ENCODE measurements around the gene PPP1R3A.
"Not testable (repeated sequence)": the region's sequence is repeated elsewhere in the genome, so short reads cannot be mapped to it uniquely, and the experiment has no call there.

The PPP1R3A gene, protein sequence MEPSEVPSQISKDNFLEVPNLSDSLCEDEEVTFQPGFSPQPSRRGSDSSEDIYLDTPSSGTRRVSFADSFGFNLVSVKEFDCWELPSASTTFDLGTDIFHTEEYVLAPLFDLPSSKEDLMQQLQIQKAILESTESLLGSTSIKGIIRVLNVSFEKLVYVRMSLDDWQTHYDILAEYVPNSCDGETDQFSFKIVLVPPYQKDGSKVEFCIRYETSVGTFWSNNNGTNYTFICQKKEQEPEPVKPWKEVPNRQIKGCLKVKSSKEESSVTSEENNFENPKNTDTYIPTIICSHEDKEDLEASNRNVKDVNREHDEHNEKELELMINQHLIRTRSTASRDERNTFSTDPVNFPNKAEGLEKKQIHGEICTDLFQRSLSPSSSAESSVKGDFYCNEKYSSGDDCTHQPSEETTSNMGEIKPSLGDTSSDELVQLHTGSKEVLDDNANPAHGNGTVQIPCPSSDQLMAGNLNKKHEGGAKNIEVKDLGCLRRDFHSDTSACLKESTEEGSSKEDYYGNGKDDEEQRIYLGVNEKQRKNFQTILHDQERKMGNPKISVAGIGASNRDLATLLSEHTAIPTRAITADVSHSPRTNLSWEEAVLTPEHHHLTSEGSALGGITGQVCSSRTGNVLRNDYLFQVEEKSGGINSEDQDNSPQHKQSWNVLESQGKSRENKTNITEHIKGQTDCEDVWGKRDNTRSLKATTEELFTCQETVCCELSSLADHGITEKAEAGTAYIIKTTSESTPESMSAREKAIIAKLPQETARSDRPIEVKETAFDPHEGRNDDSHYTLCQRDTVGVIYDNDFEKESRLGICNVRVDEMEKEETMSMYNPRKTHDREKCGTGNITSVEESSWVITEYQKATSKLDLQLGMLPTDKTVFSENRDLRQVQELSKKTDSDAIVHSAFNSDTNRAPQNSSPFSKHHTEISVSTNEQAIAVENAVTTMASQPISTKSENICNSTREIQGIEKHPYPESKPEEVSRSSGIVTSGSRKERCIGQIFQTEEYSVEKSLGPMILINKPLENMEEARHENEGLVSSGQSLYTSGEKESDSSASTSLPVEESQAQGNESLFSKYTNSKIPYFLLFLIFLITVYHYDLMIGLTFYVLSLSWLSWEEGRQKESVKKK

GRCh38 chr7:113918946-113919345, at the start of gene PPP1R3A:
TSS of gene PPP1R3A (minus strand) at chr7:113919009. CDS start at chr7:113918996, 13 bp downstream.
- DNase-seq = no peak

DNA sequence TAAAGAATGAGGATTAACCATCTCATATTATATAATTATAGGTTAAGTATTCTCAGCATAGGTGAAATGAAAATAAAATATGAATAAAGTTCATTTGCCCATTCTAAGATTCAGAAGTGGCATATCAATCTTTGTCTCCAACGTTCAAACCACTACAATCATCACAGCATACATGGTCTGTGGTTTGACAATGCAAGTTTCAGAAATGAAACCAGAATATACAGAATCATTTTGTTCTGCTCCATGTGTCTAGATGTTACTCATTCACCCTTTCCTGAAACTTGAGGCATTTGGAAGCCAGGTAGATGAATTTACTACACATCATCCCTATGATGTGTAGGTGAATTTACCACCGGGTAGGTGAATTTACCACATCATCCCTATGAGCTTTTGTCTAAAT, 44.5 kb upstream of the PPP1R3A start:
- no peak for DNase-seq

DNA sequence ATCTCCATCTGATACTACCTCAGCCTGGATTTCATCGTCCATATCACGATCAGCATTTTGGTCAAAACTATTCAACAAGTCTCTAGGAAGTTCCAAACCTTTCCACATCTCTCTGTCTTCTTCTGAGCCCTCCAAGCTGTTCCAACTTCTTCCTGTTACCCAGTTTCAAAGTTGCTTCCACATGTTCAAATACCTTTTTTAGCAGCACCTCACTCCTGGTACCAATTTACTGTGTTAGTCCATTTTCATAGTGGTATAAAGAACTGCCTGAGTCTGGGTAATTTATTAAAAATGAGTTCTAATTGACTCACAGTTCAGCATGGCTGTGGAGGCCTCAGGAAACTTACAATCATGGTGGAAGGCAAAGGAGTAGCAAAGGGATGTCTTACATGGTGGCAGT, 41.1 kb upstream of the PPP1R3A start:
- no peak for DNase-seq

DNA sequence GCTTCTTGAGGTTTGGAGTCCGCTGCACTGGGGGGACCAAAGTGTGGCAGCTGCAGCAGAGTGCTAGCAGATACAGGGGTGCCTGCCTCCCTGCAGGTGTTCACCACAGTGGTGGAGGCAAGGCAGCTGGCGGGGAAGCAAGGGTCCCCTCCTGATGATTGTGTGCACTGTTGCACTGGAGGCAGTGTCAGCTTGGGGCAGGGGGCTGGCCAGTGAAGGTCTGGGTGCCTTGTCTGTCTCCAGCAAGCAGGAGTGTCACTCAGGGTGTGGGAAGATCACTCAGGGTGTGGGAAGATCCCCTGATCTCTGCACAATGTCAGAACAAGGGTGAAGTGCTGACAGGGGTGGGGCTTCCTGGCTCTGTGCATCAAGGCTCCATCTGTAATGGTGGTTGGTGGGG, 36.3 kb upstream of the PPP1R3A start:
- DNase-seq = no peak

- DNase-seq = no peak
Observed at GRCh38 chr7:113953553-113953952, 34.7 kb upstream of the PPP1R3A start.

DNA sequence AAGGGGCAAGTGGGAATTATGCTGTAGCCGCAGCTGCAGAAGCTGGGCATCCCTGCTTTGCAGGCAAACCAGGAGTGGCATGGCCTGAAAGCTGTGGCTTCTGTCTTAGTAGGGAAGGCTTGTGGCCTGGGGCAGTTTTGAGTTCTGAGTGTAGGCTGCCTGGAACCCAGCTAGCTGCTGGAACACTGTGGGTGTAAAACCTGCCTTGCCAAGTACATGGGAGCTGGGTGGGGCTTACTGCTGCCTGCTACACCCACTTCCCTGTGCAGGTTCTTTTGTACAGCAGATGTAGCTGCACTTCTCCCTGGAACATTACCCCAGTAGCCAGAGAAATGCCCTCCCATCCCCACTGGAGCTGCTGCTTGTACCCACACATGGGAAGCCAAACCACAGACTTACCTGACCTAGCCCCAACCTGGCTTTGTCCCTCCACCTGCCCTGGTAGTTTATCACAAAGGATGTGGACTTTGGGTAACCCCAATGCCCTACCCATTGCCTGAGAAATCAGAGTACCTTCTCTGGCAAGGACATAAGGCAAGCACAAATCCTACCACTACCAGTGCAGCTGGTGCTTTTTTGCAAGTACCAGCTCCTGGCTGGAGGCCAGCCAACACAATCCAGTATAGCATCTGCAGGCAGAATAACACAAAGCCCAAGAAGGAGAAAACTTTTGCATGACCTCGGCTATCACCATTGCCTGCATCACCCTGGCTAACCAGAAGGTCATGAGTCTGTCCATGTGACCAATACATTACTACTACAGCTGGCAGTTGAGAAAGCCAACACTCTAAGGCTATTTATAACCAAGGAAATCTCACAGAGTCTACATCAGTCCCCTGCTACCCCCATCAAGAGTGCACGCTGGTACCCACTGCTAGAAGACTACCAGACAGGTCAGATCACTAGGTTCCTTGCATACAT, 26.5 kb upstream of the PPP1R3A start:
- no peak for DNase-seq

DNA sequence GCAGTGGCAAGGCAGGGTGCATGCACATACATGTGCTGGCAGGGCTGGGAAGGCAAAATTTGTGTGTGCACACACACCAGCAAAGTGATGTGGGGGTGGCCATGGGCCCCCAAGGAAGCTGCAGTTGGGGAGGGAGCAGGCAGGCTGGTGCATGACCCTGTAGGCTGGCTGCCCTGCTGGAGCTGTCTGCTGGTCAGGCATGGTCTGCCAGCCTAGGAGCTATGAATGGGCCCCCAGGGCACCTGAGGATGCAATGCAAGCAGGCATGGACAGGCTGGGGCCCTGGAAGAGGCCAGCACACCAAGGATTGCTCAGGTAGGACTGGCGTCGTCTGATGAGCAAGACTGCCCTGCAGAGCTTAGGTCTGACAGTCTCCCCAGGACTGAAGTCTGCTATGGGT, 18.2 kb upstream of the PPP1R3A start:
- no peak for DNase-seq

GRCh38 chr7:113936535-113936934, 17.7 kb upstream of the PPP1R3A start:
- DNase-seq = no peak

GRCh38 chr7:113929389-113929788, 10.6 kb upstream of the PPP1R3A start:
- not testable (repeated sequence) for DNase-seq

DNA sequence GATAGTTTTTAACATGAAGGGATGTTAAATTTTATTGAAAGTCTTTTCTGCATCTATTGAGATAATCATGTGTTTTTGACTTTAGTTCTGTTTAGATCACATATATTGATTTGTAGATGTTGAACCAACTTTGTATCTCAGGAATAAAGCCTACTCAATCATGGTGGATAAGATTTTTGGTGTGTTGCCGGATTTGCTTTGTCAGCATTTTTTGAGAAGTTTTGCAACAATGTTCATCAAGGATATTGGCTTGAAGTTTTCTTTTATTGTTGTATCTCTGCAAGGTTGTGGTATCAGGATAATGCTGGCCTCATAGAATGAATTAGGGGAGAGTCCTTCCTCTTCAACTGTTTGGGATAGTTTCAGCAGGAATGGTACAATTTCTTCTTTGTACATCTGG, 9.3 kb upstream of the PPP1R3A start:
- no peak for DNase-seq

- DNase-seq = no peak
Observed at GRCh38 chr7:113922049-113922448, 3.2 kb upstream of the PPP1R3A start.

DNA sequence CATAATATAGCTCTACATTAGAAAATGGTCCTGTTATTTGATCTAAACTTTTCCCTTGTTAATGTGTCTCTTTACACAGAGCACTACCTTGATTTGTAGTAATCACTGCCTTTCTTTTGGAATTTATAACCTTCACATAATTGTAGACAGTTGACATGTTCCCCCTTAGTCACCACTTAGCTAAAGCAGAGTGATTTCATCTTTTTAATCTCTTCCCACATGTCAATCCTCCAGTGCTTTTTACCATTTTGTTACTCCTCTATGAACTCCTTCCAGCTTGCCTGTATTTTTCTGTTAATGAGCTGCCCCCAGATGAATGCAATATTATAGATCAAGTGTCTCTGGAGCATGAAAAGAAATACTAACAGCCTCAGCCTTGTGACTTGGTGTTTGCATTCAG, 2.6 kb upstream of the PPP1R3A start:
- no peak for DNase-seq

GRCh38 chr7:113917840-113918239, 969 bp downstream of the PPP1R3A start:
- no peak for DNase-seq

DNA sequence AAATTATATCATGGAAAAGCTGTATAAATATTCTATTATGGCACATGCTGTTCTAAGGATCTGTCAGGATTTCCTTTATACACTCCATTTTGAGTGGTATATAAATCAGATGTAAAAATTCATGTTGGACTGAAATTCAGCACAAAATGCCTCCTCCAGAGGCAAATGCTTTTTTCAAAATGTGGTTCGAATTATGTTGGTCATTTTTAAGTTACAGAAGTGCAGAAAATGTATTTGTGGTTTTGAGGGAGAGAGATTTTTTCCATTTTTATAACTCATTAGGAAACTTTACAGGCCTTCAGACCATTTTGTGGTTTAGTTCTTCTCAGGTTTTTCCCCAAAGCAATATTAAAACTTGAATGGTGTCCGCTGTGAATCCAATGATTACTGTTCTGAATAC, 2.9 kb downstream of the PPP1R3A start:
- no peak for DNase-seq

DNA sequence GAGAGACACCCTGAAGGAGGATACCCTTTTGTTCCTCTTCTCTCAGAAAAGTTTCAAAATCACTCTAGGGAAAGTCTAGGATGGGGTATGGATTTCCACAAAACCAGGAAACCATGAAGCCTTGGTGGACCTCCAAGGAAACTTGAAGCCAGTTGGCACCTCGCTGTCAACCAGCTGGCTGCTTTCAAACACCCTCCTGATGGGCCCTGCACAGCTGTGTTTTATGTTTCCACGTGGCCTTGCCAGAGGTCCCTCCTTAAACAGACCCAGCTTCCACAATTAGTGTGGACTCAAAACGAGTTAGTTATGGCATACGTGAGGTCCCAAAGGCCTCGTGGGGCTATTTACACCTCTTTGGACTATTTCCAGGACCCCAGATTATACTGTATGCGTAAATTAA, 5.9 kb downstream of the PPP1R3A start:
- no peak for DNase-seq

- DNase-seq = no peak
Observed at GRCh38 chr7:113907617-113908016, 11.2 kb downstream of the PPP1R3A start.

DNA sequence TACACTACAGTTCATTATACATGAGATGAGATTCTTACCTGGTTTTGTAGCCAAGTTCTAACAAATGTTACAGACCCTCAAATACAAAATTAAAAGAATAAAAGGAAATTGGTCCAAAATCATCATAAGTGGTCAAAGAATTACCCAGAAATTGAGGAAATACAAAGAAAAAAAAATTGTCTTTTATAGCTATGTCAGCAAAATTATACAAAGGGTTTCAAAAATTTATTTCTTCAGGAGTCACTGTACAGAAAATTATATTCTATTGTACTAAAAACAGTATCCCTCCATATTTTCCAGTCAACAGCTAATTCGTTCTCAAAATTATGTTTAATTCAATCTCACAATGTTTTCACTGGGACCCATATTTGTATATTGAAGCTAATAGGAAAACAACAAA, 14.3 kb downstream of the PPP1R3A start:
- DNase-seq = no peak

DNA sequence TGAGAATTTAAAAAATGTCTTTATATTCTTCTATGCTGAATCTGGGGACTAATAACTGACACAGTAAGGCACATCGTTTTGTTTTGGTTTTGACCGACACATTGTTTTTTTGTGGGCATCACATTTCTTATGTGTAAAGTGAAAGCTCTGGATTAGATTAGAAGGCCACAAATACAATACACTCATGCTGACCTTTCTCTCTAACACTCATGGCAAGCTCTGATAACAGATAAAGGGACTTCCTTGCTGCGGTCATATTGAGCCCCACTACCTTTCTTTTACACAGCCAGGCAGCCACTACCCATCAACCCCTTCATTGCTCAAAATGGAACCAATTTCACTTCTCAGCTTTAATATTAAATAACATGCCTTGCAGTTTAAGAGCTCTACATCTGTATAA, 26.0 kb downstream of the PPP1R3A start:
- DNase-seq = no peak

- DNase-seq = no peak
Observed at GRCh38 chr7:113891828-113892227, 27.0 kb downstream of the PPP1R3A start.

DNA sequence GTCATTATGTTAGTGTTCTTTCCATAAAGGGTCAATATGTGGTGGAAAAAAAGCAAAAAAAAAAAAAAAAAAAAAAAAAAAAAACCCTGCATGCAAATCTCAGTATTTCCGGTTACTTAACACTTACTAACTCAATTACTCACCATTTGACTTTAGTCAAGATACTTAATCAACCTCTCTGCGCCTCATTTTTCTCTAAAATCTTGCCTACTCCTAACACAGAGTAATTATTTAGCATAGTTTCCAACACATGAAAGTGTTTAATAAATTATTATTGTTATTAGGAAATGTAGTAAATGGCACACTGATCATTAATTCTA, 27.8 kb downstream of the PPP1R3A start:
- DNase-seq = no peak

- no peak for DNase-seq
Observed at GRCh38 chr7:113890331-113891030, 28.3 kb downstream of the PPP1R3A start.

- DNase-seq = no peak
Observed at GRCh38 chr7:113883096-113883495, 35.7 kb downstream of the PPP1R3A start.
